H9 (cell line): Measurements from ENCODE around the gene TSPAN9. TPM values are rescaled to one million over a fixed set of nuclear protein-coding genes. Genes with fewer than 3 reads are reported as not detected.

Source experiments
- DNase-seq: peaks from one replicate; pipeline ENCODE4 v3.0.0-alpha.2; 2017
- H2AFZ ChIP-seq: one replicate; pipeline ENCODE4 v1.6.1; 2013; ENCODE audit warnings: mild to moderate bottlenecking, low read length, control low read depth, moderate library complexity
- H2AK5ac ChIP-seq: 2 replicates; pipeline ENCODE4 v1.6.1; 2013; ENCODE audit warnings: low read length, control low read depth, mixed read lengths; ENCODE audit not compliant: insufficient read length
- H2BK120ac ChIP-seq: one replicate; pipeline ENCODE4 v1.6.1; 2013; ENCODE audit warnings: low read depth, mild to moderate bottlenecking, low read length, control low read depth, inconsistent platforms; ENCODE audit not compliant: poor library complexity, severe bottlenecking
- H2BK12ac ChIP-seq: 2 replicates; pipeline ENCODE4 v1.6.1; 2013; ENCODE audit warnings: low read length, control low read depth, mixed read lengths, low read depth; ENCODE audit not compliant: insufficient read length
- H2BK15ac ChIP-seq: 2 replicates; pipeline ENCODE4 v1.6.1; 2013; ENCODE audit warnings: low read depth, low read length, control low read depth
- H2BK20ac ChIP-seq: one replicate; pipeline ENCODE4 v1.6.1; 2013; ENCODE audit warnings: low read depth, mild to moderate bottlenecking, low read length, control low read depth, inconsistent platforms; ENCODE audit not compliant: poor library complexity, severe bottlenecking
- H2BK5ac ChIP-seq: 2 replicates; pipeline ENCODE4 v1.6.1; 2013; ENCODE audit warnings: low read length, control low read depth, mixed read lengths; ENCODE audit not compliant: insufficient read length
- H3K14ac ChIP-seq: 2 replicates; pipeline ENCODE4 v1.6.1; 2013; ENCODE audit warnings: low read length, control low read depth; ENCODE audit not compliant: insufficient read depth
- H3K18ac ChIP-seq: 2 replicates; pipeline ENCODE4 v1.6.1; 2013; ENCODE audit warnings: low read depth, mild to moderate bottlenecking, mixed read lengths, low read length, control low read depth; ENCODE audit not compliant: insufficient read length
- H3K23ac ChIP-seq: 2 replicates; pipeline ENCODE4 v1.6.1; 2013; ENCODE audit warnings: low read length, control low read depth, mixed read lengths, low read depth; ENCODE audit not compliant: insufficient read length
- H3K23me2 ChIP-seq: 2 replicates; pipeline ENCODE4 v1.6.1; 2013; ENCODE audit warnings: low read depth, mild to moderate bottlenecking, mixed read lengths, low read length, control low read depth; ENCODE audit not compliant: insufficient read length, poor library complexity, severe bottlenecking
- H3K27ac ChIP-seq: 2 replicates; pipeline ENCODE4 v1.5.1; 2013; ENCODE audit warnings: low read length, control low read depth, mixed read lengths, low read depth; ENCODE audit not compliant: insufficient read length
- H3K27me3 ChIP-seq: 2 replicates; pipeline ENCODE4 v1.6.1; 2013; ENCODE audit warnings: low read length, control low read depth, inconsistent platforms; ENCODE audit not compliant: insufficient read depth
- H3K4ac ChIP-seq: 2 replicates; pipeline ENCODE4 v1.6.1; 2013; ENCODE audit warnings: low read depth, mild to moderate bottlenecking, control low read depth, inconsistent platforms, low read length, moderate library complexity
- H3K4me1 ChIP-seq: 2 replicates; pipeline ENCODE4 v1.6.1; 2013; ENCODE audit warnings: low read length, control low read depth, inconsistent platforms; ENCODE audit not compliant: insufficient read depth
- H3K4me2 ChIP-seq: 2 replicates; pipeline ENCODE4 v1.6.1; 2013; ENCODE audit warnings: low read length, control low read depth, mixed read lengths; ENCODE audit not compliant: insufficient read length, insufficient read depth
- H3K56ac ChIP-seq: 2 replicates; pipeline ENCODE4 v1.6.1; 2013; ENCODE audit warnings: low read depth, mild to moderate bottlenecking, mixed read lengths, low read length, control low read depth; ENCODE audit not compliant: insufficient read length
- H3K79me1 ChIP-seq: 2 replicates; pipeline ENCODE4 v1.6.1; 2013; ENCODE audit warnings: low read depth, mild to moderate bottlenecking, moderate library complexity, low read length, control low read depth, inconsistent platforms; ENCODE audit not compliant: insufficient read depth, poor library complexity, severe bottlenecking
- H3K79me2 ChIP-seq: 2 replicates; pipeline ENCODE4 v1.6.1; 2013; ENCODE audit warnings: low read length, control low read depth, inconsistent platforms; ENCODE audit not compliant: insufficient read depth
- H3K9ac ChIP-seq: 2 replicates; pipeline ENCODE4 v1.6.1; 2013; ENCODE audit warnings: low read length, control low read depth, mixed read lengths; ENCODE audit not compliant: insufficient read length; ENCODE audit errors: extremely low read depth
- H3K9me3 ChIP-seq: one replicate; pipeline ENCODE4 v1.6.1; 2013; ENCODE audit warnings: low read depth, low read length, inconsistent platforms; ENCODE audit not compliant: control insufficient read depth
- H3T11ph ChIP-seq: one replicate; pipeline ENCODE4 v1.6.1; 2013; ENCODE audit warnings: mild to moderate bottlenecking, low read length, control low read depth, inconsistent platforms
- H4K20me1 ChIP-seq: one replicate; pipeline ENCODE4 v1.6.1; 2013; ENCODE audit not compliant: control insufficient read depth, insufficient read length, insufficient read depth
- H4K5ac ChIP-seq: 2 replicates; pipeline ENCODE4 v1.6.1; 2013; ENCODE audit warnings: low read depth, mild to moderate bottlenecking, mixed read lengths, low read length, control low read depth; ENCODE audit not compliant: insufficient read length
- H4K8ac ChIP-seq: replicated peaks from 2 replicates; pipeline ENCODE4 v1.6.1; 2013; ENCODE audit warnings: low read length, control low read depth, mixed read lengths, low read depth; ENCODE audit not compliant: insufficient read length
- H4K91ac ChIP-seq: 2 replicates; pipeline ENCODE4 v1.6.1; 2013; ENCODE audit warnings: low read depth, mild to moderate bottlenecking, moderate library complexity, mixed read lengths, low read length, control low read depth; ENCODE audit not compliant: insufficient read length
- H3K27ac Mint-ChIP-seq, 3 experiments: 2 replicates in 2 of 3; 3 replicates in 1 of 3; pipeline ENCODE4 v1.8.0; 2020 to 2021; ENCODE audit warnings: mixed read lengths in 3 of 3, mild to moderate bottlenecking in 1 of 3, moderate library complexity in 1 of 3
- H3K27me3 Mint-ChIP-seq: 2 replicates; pipeline ENCODE4 v1.8.0; 2021; ENCODE audit warnings: low read depth, mild to moderate bottlenecking, moderate library complexity, mixed read lengths
- H3K36me3 Mint-ChIP-seq, 3 experiments: 2 replicates in 2 of 3; 3 replicates in 1 of 3; pipeline ENCODE4 v1.8.0; 2020 to 2021; ENCODE audit warnings: low read depth in 3 of 3, mixed read lengths in 3 of 3; ENCODE audit not compliant: insufficient read depth in 1 of 3
- H3K4me1 Mint-ChIP-seq, 2 experiments: 2 replicates each; pipeline ENCODE4 v1.8.0; 2020; ENCODE audit warnings: mixed read lengths in 2 of 2
- H3K4me3 Mint-ChIP-seq, 2 experiments: 2 replicates in 1 of 2; 3 replicates in 1 of 2; pipeline ENCODE4 v1.8.0; 2020 to 2021; ENCODE audit warnings: mild to moderate bottlenecking in 2 of 2, mixed read lengths in 2 of 2, moderate library complexity in 1 of 2
- H3K9me3 Mint-ChIP-seq, 2 experiments: 2 replicates in 1 of 2; 3 replicates in 1 of 2; pipeline ENCODE4 v1.8.0; 2020; ENCODE audit warnings: mild to moderate bottlenecking in 2 of 2, mixed read lengths in 2 of 2, moderate library complexity in 1 of 2
- WGBS: extraction: QIAGEN DNeasy Blood & Tissue Kit; methylation state at CpG from one replicate; pipeline ENCODE4 v1.1.7; 2013; ENCODE audit warnings: missing lambda C conversion rate, low lambda C conversion rate, mixed read lengths; ENCODE audit not compliant: insufficient read length; ENCODE audit errors: extremely low coverage; 5-methylcytosine and 5-hydroxymethylcytosine counted together
- total RNA-seq: library from RNA; stranded (reverse); gene quantifications from 2 replicates; pipeline ENCODE4 v1.2.1, GENCODE V29; 2021
- TF ChIP-seq, protein P1 (sequence below): fragments of 200-600 bp; sonication (generic); conservative IDR thresholded peaks from 3 replicates; pipeline ENCODE4 v1.8.0; 2021; ENCODE audit warnings: antibody characterized with exemption, mild to moderate bottlenecking

TSPAN9 gene
- total RNA-seq, 1 experiment from 2014 or later: 19.0 TPM

DNA sequence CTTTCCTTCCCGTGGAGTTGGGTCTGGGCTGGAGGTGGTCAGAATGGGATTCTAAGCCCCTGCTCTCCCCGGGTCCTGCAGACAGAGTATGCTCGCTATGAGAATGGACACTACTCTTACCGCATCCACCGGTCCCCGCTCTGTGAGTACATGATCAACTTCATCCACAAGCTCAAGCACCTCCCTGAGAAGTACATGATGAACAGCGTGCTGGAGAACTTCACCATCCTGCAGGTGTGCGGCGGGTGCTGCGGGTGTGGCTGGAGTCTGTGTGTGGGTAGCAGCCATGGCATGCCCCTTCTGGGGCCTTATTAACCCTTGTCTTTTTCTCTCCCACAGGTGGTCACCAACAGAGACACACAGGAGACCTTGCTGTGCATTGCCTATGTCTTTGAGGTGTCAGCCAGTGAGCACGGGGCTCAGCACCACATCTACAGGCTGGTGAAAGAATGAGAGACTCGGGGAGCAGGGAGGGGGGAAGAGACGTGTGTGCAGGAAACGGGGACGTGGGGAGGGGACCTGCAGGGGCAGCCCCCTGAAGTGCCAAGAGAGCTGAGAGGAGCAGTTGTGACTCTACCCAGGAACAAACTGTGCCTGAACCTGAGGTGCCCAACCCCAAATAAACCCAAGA, 37.0 kb upstream of the TSPAN9 start:
- H3K9ac ChIP-seq: no peak overlapping the region
- no peak overlapping the region for H2BK12ac ChIP-seq
- H4K8ac ChIP-seq: no peak overlapping the region
- H3K23ac ChIP-seq: no peak overlapping the region
- H4K91ac ChIP-seq: no peak overlapping the region
- peaks cover 22 to 85% (median 40%) of the 10 kb centered on the region in 3 experiments for H3K36me3 Mint-ChIP-seq
- H3K9me3 Mint-ChIP-seq: no peaks in the 10 kb centered on the region
- TF ChIP-seq, protein P1, sequence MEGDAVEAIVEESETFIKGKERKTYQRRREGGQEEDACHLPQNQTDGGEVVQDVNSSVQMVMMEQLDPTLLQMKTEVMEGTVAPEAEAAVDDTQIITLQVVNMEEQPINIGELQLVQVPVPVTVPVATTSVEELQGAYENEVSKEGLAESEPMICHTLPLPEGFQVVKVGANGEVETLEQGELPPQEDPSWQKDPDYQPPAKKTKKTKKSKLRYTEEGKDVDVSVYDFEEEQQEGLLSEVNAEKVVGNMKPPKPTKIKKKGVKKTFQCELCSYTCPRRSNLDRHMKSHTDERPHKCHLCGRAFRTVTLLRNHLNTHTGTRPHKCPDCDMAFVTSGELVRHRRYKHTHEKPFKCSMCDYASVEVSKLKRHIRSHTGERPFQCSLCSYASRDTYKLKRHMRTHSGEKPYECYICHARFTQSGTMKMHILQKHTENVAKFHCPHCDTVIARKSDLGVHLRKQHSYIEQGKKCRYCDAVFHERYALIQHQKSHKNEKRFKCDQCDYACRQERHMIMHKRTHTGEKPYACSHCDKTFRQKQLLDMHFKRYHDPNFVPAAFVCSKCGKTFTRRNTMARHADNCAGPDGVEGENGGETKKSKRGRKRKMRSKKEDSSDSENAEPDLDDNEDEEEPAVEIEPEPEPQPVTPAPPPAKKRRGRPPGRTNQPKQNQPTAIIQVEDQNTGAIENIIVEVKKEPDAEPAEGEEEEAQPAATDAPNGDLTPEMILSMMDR: no peak
- no peak overlapping the region for H2BK15ac ChIP-seq
- H2BK5ac ChIP-seq: no peak overlapping the region
- H3K4ac ChIP-seq: no peak overlapping the region
- DNase-seq: no peak
- WGBS: no CpG with 5 or more reads among the region's 15 CpGs
- H3K79me1 ChIP-seq: no peaks in the 10 kb centered on the region
- no peak overlapping the region for H2AK5ac ChIP-seq
- no peak overlapping the region for H3K18ac ChIP-seq
- peaks cover 1% of the 10 kb centered on the region for H3K27me3 Mint-ChIP-seq
- H2AFZ ChIP-seq: no peak overlapping the region
- H3K9me3 ChIP-seq: no peaks in the 10 kb centered on the region
- no peaks in the 10 kb centered on the region; the same call in 1 of the 2 replicates for H3K4me1 ChIP-seq
- peak overlapping the region in 1 of 3 experiments; percentile 90; a peak in 1 of 7 replicates for H3K27ac Mint-ChIP-seq
- H3K4me2 ChIP-seq: no peak overlapping the region
- H3K56ac ChIP-seq: no peak overlapping the region
- H4K5ac ChIP-seq: no peak overlapping the region
- no peaks in the 10 kb centered on the region for H3K23me2 ChIP-seq
- no peak overlapping the region for H2BK20ac ChIP-seq
- no peak overlapping the region for H3K4me3 Mint-ChIP-seq
- H4K20me1 ChIP-seq: no peaks in the 10 kb centered on the region
- no peak overlapping the region for H3T11ph ChIP-seq
- H3K4me1 Mint-ChIP-seq: peaks cover 10 to 11% of the 10 kb centered on the region in 2 experiments
- no peak overlapping the region for H2BK120ac ChIP-seq
- H3K27ac ChIP-seq: no peak overlapping the region
- H3K79me2 ChIP-seq: no peaks in the 10 kb centered on the region
- no peak overlapping the region for H3K14ac ChIP-seq
- no peaks in the 10 kb centered on the region for H3K27me3 ChIP-seq
